ENCODE data around the gene ELMOD3.
"Not testable (repeated sequence)": the region's sequence is repeated elsewhere in the genome, so short reads cannot be mapped to it uniquely, and the experiment has no call there.

The ELMOD3 gene

DNA sequence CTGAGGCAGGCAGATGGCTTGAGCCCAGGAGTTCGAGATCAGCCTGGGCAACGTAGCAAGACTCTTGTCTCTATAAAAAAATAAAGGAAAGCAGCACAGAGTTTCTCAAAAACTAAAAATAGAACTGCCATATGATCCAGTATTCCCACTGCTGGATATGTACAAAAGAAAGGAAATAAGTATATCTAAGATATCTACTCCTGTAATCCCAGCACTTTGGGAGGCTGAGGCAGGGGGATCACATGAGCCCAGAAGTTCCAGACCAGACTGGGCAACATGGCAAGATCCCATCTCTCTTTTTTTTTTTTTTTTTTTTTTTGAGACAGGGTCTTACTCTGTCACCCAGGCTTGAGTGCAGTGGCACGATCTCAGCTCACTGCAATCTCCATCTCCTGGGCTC lies 24.9 kb upstream of the ELMOD3 start:
- not testable (repeated sequence) for DNase-seq

DNA sequence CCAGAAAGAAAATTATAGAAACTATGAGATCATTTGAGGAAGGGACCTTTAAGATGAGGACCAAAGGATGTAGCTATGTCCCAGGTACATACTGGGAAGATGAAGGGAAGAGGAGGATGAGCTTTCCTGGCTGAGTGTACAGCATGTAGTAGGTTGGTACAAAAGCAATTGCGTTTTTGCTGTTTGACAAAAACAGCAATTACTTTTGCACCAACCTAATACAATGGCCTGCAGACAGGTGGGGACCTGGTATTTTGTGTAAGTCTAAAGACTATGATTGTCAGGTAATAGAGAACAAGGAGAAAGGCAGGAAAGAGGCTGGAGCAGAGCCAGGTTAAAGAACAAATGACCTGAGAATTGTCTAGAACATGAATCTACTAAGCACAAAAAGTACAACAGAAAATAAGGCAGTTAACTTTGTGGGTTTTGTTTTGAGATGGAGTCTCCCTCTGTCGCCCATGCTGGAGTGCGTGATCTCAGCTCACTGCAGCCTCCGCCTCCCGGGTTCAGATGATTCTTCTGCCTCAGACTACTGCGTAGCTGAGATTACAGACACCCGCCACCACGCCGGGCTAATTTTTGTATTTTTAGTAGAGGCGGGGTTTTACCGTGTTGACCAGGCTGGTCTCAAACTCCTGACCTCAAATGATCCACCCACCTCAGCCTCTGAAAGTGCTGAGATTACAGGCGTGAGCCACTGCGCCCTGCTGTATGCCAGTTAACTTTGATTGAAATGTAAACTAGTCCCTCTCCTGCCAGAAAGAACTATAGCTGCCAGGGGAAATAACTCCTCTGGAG lies 23.5 kb upstream of the ELMOD3 start:
- DNase-seq: no peak

DNA sequence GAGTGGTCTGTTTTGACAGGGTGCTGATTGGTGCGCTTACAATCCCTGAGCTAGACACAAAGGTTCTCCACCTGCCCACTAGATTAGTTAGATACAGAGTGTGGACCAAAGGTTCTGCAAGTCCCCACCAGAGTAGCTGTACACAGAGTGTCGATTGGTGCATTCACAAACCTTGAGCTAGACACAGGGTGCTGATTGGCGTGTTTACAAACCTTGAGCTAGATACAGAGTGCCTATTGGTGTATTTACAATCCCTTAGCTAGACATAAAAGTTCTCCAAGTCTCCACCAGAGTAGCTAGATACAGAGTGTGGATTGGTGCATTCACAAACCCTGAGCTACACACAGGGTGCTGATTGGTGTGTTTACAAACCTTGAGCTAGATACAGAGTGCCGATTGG lies 20.7 kb upstream of the ELMOD3 start:
- DNase-seq: not testable (repeated sequence)

DNA sequence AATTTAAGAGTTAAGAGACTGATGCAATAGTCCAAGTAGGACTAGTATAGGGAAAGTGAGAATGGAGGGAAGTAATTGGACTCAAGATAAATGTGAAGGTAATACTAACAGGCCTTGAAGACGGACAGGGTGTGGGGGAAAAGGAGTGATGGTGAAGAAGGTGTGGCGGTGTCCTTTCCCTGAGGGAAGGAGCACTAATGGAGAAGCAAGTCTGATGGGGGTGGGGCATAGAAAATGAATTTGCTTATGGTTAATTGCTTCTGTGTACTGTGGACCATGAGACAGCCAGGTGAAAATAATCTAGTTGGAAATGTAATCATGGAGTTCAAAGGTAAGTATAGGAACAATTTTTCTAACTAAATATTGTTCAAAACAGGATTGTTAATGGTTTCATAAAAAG lies 19.6 kb upstream of the ELMOD3 start:
- DNase-seq: no peak

DNA sequence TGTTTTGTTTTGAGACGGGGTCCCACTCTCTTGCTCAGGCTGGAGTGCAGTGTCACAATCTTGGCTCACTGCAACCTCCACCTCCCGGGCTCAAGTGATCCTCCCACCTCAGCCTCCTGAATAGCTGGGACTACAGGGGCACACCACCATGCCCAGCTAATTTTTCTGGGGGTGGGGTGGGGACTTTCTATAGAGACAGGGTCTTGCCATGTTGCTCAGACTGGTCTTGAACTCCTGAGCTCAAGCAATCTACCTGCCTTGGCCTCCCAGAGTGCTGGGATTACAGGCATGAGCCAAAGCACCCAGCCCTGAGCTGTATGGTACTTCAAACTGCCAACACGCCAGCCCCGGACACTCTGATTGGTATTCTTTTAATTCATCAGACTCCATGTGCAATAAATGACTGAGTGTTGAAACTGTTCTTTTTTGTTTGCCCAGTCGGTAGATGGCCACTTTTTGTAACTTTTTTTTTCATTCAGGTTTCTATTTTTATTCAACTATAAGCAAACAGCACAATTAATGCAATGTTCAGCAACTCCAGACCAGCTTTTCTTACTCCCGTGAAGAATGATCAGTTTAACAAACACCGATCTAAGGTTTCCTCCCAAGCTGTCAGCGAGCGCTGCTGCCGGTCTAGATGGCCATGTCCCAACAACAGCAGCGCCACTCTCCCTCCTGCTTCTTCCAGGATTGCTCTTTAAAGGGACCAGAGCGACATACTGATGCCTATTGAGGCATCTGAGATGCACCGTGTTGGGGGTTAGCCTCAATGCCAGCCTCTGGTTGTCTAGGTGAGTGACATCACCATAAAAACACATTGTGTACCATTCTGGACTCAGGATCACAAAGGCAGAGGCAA lies 14.3 kb upstream of the ELMOD3 start:
- no peak for DNase-seq

DNA sequence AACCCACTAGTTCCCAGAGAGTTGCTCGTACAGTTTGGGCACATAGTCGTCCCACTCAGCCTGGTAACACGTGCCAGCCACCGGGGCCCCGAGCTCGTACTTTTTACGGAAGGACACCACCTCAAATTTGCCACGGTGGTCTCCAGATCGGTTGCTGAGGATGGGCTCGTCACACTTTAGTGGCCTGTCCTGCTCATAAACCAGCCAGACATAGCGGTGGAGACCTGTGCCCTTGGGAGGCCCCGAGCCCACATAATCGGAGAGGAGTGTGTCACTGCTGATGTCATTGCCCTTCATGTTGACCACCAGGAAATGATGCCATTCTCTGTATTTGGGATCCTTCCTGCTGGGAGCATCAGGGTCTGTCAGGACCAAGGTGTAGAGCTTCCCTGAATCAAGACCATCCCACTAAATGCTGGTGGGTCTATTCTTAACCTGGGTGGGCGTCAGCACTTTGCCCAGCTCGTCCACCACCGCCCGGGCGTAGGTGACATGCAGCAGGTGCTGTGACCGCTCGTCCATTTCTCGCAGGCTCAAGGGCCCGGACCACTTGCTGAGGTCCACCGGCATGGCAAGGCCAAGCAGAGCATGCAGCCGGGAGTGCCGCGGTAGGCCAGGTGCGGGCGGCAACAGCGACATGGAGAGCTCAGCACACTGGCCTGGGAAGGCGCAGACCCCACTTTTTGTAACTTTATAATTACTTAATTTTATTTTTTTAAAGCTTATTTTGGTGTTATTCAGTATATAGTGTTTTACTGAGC lies 13.1 kb upstream of the ELMOD3 start:
- DNase-seq: no peak

DNA sequence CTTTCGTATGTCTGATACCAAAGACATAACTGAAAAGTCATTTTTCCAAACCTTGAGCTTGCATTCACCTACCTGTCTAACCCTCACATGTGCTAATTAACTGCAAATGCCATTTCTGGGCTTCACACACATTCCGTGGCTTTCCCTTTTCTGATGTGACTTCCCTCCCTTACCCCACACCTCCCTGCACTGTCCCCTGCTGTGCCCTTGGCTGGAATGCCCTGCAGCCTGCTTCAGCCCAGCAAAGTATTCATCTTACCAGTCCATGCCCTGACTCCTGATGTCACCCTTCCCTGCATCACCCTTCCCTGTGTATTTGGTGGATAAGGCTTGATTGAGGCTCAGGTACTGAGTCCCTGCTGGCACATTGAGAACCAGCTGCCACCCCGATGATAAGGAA lies 12.4 kb upstream of the ELMOD3 start:
- no peak for DNase-seq

DNA sequence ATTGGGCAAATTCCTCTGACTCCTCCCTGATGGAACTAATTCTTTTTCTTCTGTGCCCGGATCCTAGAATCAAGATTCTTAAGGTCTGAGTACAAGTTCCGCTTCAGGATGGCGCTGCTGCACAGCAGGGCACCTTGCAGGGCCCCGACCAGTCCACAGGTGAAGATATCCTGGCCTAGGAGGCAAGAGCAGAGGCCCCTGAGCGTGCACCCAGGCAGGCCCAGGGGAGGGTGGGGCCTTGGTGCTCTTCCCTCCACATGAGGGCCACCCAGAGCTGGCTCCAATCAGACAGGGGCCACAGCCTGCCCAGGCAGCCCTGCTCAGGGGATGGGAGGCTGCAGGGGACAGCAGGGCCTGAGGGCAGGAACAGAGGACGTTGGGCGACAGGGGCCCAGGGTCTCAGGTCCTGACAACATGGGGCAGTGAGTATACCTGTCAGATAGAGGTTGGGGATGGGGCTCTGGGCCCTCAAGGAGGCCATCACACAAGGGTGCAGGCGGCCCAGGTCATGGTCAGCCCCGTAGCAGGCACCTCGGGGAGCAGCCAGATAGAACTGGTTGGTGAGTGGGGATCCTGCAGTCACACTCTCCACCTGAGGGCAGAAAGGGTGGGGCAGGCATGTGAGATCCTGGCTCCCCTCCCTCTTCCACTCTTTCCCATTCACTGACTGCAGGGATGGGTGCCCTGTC lies 11.2 kb upstream of the ELMOD3 start:
- DNase-seq: not testable (repeated sequence)

DNA sequence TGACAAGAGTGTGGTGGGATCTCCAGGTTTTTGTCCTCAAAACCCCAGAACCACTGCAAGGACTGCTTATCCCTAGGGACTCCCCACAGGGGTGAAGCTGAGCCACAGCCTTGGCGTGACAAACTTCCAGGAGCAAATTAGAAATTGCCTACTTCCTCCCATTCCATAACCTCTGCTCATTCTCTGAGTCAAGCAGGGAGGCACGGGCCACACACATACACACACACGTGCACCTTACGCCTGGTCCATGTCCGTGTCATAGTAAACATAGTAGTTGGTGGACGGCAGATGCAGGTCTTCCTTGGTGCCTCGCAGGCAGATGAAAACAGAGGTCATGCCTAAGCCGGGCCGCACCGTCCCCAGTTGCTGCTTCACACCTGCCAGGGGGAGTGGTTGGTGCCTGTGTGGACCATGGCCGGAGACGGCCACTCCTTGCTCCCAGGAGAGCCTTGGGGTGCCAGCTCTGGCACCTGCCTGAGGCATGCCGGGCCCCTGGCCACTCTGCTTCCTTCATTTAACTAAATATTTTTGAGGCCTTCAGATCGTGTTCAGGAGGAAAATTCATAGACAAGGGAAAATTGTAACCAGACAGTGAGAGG lies 10.1 kb upstream of the ELMOD3 start:
- DNase-seq: no peak

DNA sequence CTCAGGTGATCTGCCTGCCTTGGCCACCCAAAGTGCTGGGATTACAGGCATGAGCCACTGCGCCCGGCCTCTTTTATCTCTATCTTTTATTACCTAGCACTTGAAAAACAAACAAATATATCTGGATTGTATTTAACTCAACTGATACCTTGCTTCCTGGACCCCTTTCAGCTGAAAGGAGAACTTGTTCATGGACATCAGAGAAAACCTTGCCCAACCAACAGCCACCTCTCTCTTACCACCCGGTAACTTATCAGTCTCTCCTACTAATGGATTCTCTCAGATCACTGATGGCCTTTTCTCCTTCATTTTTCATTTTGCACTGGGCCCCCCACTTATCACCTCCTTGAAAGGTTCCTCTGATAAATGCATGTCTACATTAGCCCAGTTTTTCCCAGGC lies 7.0 kb upstream of the ELMOD3 start:
- DNase-seq: no peak

DNA sequence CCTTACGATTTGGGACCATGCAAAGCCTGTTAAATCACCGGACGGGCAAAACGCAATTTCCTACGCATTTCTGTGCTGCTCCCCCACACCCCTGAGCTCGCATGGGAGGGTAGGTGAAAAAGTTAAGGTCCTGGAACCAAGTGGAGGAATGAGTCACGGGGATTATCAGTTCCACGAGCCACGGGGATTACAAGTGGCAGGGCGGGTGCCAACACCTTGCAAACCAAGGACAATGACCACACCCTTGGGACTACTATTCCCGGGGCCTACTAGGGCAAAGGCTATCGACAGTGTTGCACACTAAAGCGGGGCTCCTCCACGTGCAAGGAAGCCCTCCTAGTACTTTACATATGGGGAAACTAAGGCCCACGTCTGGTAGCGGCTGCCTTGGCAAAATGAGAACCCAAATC lies 688 bp upstream of the ELMOD3 start:
- DNase-seq: no peak

DNA sequence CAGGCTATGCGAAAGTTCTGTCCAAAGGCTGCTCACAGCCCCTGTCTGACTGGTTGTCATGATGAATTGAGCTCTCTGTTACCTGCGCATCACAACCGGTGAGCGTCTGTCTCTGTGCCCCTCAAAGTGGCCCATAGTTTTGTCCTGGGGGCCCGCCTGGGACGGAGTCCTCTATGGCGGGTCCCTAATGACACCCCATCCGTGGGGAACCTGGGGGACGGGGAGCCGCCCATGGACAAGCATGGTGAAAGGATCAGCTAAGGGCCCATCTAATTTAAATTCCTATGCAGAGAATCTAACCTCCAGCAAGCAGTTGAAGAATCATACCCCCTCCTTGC lies 473 bp downstream of the ELMOD3 start:
- no peak for DNase-seq

DNA sequence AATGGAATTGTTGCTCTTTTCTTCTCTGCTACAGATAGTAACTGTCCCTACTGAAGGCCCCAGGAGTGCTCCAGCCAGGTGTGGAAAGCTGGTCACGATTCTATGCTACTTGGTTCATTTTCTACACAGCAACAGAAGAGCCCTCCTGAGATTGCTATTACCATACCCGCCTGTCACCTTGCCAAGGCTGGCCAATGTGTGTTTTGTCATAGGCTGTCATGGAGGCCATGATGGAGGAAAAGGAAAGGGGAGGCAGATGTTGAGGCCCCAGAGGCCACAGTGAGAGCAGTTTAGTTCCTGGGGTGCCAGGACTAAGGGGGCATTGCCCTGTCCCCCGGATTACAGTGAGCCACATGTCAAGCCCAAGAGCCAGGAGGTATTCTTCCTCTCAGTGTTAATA lies 952 bp downstream of the ELMOD3 start:
- DNase-seq: no peak

DNA sequence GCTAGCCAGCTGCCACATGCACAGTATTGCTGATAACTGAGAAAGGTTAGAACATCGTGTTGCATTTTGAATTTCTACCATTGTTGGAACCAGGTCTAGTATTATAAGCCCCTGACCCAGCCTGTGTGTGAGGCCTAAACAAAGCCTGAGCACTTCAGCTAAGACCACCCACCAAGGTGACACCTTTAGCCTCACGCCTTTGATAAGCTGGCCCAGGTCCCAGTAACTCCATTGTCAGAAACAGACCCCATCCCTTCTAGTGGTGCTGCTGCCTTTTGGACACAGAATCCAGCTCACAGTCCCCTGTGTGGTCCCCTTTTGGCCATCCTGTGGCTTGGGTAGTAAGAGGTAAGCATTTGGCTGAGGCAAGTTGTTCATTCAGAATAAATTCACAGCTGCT lies 1.6 kb downstream of the ELMOD3 start:
- no peak for DNase-seq

DNA sequence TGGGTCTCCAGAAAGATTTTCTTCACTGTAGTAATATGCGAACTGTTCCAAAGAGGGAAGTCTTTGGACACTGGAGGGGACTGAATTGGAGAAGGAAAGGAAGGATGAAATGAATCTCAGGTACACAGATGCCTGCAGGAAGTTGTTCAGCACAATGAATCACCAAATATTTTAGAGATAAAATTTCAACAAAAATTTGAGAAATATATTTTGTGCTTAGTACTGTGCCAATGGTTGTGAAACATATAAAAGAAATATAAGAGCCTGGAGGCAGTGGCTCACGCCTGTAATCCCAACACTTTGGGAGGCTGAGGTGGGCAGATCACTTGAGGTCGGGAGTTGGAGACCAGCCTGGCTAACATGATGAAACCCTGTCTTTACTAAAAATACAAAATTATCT lies 3.2 kb downstream of the ELMOD3 start:
- DNase-seq: no peak

DNA sequence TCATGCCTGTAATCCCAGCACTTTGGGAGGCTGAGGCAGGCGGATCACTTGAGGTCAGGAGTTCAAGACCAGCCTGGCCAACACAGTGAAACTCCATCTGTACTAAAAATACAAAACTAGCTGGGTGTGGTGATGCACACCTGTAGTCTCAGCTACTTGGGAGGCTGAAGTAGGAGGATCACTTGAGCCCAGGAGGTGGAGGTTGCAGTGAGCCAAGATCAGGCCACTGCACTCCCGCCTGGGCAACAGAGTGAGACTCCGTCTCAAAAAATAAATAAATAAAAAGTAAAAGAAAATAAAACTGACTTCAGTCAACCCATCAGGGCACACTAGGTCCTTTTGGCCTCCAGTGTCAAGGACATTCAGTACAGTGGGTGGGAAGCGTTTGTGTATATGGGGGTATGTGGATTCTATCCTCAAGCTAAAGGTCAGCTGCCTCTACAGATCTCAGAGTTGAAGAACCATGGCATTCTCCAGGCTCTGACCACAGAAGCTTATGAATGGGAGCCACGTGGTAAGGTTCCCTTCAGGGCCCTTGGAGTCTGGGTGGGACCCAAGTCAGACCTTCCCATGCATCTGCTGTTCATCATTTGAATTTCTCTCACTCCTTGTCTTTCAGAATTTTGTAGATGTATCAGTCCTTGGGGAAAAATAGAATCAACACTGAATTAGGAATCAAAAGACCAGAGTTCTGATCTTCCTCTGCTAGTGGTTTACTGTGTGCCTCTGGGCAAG lies 8.3 kb downstream of the ELMOD3 start:
- not testable (repeated sequence) for DNase-seq

DNA sequence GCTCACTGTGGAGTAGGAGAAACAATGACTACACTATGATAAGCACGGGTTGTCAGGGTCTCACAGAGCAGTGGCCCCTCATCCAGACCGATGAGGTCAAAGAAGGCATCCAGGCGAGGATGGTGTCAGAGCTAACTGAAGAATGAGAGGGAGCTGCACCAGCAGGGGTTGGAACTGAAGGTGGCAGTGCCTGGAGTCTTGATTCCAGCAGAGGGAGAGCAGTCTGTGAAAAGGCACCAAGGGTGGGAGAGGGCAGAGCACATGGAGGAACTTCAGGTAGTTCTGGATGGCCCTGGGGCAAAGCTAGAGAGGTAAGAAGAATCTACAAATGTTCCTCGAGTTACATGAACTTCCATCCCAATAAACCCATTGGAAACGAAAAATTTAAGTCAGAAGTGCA lies 12.6 kb downstream of the ELMOD3 start:
- no peak for DNase-seq

DNA sequence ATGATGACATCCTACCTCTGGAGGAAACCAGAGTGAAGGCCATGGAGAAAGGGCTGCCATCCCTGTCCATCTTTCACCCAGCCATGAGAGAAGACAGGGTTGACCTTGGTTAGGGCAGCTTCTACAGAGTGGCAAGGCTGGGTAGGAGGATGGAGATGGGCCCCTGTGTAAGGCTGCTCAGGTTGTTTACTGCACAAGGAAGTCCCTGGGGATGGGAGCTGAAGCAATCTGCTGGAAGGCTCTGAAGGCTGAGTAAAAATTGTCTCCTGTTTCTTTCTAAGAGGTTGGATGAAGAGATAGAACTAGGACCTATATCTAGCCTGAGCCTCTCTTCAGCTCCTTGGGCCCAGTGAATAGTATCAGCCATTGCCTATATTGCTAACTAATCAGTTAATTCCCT lies 14.4 kb downstream of the ELMOD3 start:
- no peak for DNase-seq

DNA sequence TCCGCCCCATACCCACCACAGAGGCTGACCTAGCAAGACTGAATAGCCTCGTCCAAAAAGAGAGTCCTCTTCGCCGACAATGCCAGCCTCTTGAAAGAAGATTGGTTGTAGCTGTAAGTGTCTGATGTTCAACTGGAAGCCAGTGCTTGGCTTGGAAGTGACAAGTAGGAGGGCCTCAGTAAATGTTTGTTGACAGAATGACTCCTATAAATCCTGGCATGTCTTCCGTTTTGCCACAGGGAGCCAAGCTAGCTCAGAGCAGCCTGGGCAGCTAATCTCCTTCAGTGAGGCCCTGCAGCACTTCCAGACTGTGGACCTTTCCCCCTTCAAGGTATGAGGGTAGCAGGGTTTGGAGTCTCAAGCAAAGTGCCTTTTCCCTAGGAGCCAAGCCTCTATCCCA lies 14.9 kb downstream of the ELMOD3 start:
- DNase-seq: no peak

DNA sequence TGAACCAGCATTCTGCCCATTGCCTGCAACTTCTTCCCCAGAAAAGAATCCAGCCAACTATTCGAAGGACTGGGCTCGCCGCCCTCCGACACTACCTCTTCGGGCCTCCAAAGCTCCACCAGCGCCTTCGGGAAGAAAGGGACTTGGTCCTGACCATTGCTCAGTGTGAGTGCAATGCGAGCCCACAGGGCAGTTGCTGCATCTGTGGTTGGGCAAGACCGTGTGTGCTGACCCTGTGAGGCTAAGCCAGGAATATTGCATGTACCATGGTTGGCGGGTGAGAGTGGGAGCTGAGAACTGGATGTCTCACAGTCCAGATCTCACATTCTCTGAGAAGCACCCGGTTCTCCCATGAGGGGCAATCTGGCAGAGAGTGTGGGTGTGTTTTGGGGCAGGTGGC lies 16.5 kb downstream of the ELMOD3 start:
- peak in 1 of 2 donors; percentile 35 for DNase-seq

DNA sequence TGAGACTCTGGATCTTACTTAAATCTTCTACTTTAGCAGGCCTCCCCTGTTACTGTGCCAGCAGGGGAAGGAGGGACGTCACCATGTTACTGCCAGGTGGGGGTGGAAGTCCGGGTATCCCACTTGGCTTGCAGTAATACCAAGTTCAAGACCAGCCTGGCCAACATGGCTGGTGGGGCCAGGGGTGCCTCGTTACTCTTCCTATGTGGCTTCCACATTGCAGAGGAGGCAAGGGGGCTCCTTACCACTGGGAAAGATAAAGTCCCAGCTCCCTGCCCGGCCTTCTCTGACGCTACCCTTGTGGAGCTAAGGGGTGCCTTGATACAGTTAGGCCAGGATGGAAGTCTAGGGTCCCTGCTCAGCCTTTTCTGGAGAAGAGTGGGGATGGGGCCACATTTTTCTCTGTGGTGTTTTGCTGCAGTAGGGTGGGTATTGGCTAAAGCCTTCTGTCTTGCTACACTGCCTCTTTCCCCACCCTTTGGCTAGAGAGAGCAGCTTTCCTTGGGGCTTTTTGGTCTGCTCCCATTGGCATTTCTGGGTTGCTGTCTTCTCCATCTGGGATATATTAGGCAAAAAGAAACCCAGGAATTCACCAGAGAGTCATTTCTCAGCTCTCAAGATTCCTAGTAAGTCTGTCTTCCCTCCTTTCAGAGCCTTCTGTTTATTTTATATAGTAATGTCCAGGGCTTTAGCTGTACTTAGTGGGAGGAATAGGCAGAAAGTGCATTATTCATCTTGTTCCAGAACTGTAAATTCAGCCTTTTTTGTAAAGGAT lies 21.9 kb downstream of the ELMOD3 start:
- no peak for DNase-seq

Data from inflammatory macrophage (primary cell).